WTC11 (cell line): ENCODE measurements around the gene LAMA2. TPM values are rescaled to one million over a fixed set of nuclear protein-coding genes. Genes with fewer than 3 reads are reported as not detected.

Experiments
- ATAC-seq: fragments of 200-7000 bp; cut with Tn5 transposase; 2 replicates; pipeline ENCODE4 v1.10.0; 2021; ENCODE audit warnings: mild to moderate bottlenecking, moderate library complexity
- CTCF ChIA-PET: fragments of 300-600 bp; sonication (Branson Sonifier 250); formaldehyde crosslinking; loops from one replicate; lab custom pipeline; 2021; ENCODE audit warnings: antibody characterized with exemption; lab: Charles Lee
- POLR2A ChIA-PET: fragments of 350-600 bp; sonication (Branson Sonifier 250); formaldehyde crosslinking; loops from one replicate; lab custom pipeline; 2021; ENCODE audit warnings: antibody characterized with exemption; lab: Charles Lee
- DNase-seq: peaks from one replicate; pipeline ENCODE4 v3.0.0; 2021; ENCODE audit warnings: low spot score
- H3K27ac Mint-ChIP-seq: 2 replicates; pipeline ENCODE4 v1.8.0; 2021; ENCODE audit warnings: mixed read lengths
- H3K27me3 Mint-ChIP-seq: 2 replicates; pipeline ENCODE4 v1.8.0; 2021; ENCODE audit warnings: low read depth, mild to moderate bottlenecking, moderate library complexity, mixed read lengths
- H3K36me3 Mint-ChIP-seq: 2 replicates; pipeline ENCODE4 v1.8.0; 2021; ENCODE audit warnings: mixed read lengths
- H3K4me1 Mint-ChIP-seq: 2 replicates; pipeline ENCODE4 v1.8.0; 2022; ENCODE audit warnings: mixed read lengths
- H3K4me3 Mint-ChIP-seq: 2 replicates; pipeline ENCODE4 v1.8.0; 2021; ENCODE audit warnings: mild to moderate bottlenecking, moderate library complexity, mixed read lengths
- H3K9me3 Mint-ChIP-seq: 2 replicates; pipeline ENCODE4 v1.8.0; 2021; ENCODE audit warnings: mixed read lengths
- ELF4 ChIP-seq: sonication (generic); formaldehyde crosslinking; IDR thresholded peaks from 2 replicates; pipeline ENCODE4 v1.8.1; 2022; ENCODE audit warnings: low read depth, mild to moderate bottlenecking, moderate library complexity, missing genetic modification reagents
- EMX1 ChIP-seq: fragments of 250-450 bp; sonication (Bioruptor Pico); IDR thresholded peaks from 2 replicates; pipeline ENCODE4 v1.8.0; 2021; ENCODE audit warnings: mild to moderate bottlenecking
- FOXK1 ChIP-seq: sonication (generic); formaldehyde crosslinking; IDR thresholded peaks from 2 replicates; pipeline ENCODE4 v1.8.0; 2022; ENCODE audit warnings: mild to moderate bottlenecking, moderate library complexity, missing genetic modification reagents
- GABPB1 ChIP-seq: sonication (generic); formaldehyde crosslinking; IDR thresholded peaks from 2 replicates; pipeline ENCODE4 v1.8.1; 2023; ENCODE audit warnings: mild to moderate bottlenecking, missing genetic modification reagents
- PRRX2 ChIP-seq: fragments of 250-450 bp; sonication (Bioruptor Pico); IDR thresholded peaks from 2 replicates; pipeline ENCODE4 v1.8.0; 2021; ENCODE audit warnings: mild to moderate bottlenecking
- SOX15 ChIP-seq: fragments of 250-450 bp; sonication (Bioruptor Pico); IDR thresholded peaks from 2 replicates; pipeline ENCODE4 v1.9.0; 2021; ENCODE audit warnings: mild to moderate bottlenecking
- TEAD4 ChIP-seq: sonication (generic); formaldehyde crosslinking; IDR thresholded peaks from 2 replicates; pipeline ENCODE4 v1.8.0; 2022; ENCODE audit warnings: mild to moderate bottlenecking, missing genetic modification reagents
- ZNF121 ChIP-seq: sonication (generic); formaldehyde crosslinking; IDR thresholded peaks from 2 replicates; pipeline ENCODE4 v1.8.0; 2023; ENCODE audit warnings: missing genetic modification reagents
- total RNA-seq: library from RNA; stranded (reverse); gene quantifications from 3 replicates; pipeline ENCODE4 v1.2.3, GENCODE V29; 2021
- TF ChIP-seq, protein P1 (sequence below): sonication (generic); formaldehyde crosslinking; IDR thresholded peaks from 2 replicates; pipeline ENCODE4 v1.8.1; 2022; ENCODE audit warnings: low read depth, mild to moderate bottlenecking, moderate library complexity, missing genetic modification reagents, borderline replicate concordance
- TF ChIP-seq, protein P2 (sequence below): sonication (generic); formaldehyde crosslinking; IDR thresholded peaks from 2 replicates; pipeline ENCODE4 v1.8.1; 2023; ENCODE audit warnings: mild to moderate bottlenecking, missing genetic modification reagents, borderline replicate concordance
- TF ChIP-seq, protein P3 (sequence below): sonication (generic); formaldehyde crosslinking; IDR thresholded peaks from 2 replicates; pipeline ENCODE4 v1.8.1; 2023; ENCODE audit warnings: mild to moderate bottlenecking, missing genetic modification reagents
- TF ChIP-seq, protein P4 (sequence below): fragments of 200-600 bp; IDR thresholded peaks from 2 replicates; pipeline ENCODE4 v1.8.0; 2022; ENCODE audit warnings: antibody characterized with exemption
- TF ChIP-seq, protein P5 (sequence below): sonication (generic); formaldehyde crosslinking; IDR thresholded peaks from 2 replicates; pipeline ENCODE4 v1.8.1; 2022; ENCODE audit warnings: mild to moderate bottlenecking, missing genetic modification reagents, moderate library complexity, borderline replicate concordance
- TF ChIP-seq, protein P6 (sequence below): sonication (generic); formaldehyde crosslinking; IDR thresholded peaks from 2 replicates; pipeline ENCODE4 v1.8.1; 2022; ENCODE audit warnings: mild to moderate bottlenecking, moderate library complexity, missing genetic modification reagents
- TF ChIP-seq, protein P7 (sequence below): sonication (generic); formaldehyde crosslinking; IDR thresholded peaks from 2 replicates; pipeline ENCODE4 v1.8.1; 2023; ENCODE audit warnings: mild to moderate bottlenecking, moderate library complexity, missing genetic modification reagents
- TF ChIP-seq, protein P8 (sequence below): fragments of 250-450 bp; sonication (Bioruptor Pico); IDR thresholded peaks from 2 replicates; pipeline ENCODE4 v1.9.0; 2021; ENCODE audit warnings: mild to moderate bottlenecking, borderline replicate concordance

LAMA2 gene
- total RNA-seq, 1 experiment from 2014 or later, result 6.6 TPM

DNA sequence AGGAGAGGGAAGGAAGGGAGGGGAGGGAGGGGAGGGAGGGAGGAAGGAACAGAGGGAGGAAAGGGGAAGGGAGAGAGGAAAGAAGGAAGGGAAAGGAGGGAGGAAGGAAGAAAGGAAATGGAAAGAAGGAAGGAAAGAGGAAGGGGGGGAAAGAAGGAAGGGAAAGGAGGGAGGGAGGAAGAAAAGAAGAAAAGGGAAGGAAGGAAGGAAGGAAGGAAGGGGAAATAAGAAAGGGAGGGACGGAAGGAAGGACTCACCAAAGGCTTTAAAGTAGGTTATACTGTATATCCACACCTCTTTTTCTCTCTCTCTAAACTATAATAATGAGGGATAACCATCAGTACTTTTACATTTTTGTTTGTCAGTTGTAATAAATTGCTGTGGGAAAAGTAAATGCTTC is 502.2 kb downstream of the LAMA2 start (continued):
- TF ChIP-seq, protein P1, sequence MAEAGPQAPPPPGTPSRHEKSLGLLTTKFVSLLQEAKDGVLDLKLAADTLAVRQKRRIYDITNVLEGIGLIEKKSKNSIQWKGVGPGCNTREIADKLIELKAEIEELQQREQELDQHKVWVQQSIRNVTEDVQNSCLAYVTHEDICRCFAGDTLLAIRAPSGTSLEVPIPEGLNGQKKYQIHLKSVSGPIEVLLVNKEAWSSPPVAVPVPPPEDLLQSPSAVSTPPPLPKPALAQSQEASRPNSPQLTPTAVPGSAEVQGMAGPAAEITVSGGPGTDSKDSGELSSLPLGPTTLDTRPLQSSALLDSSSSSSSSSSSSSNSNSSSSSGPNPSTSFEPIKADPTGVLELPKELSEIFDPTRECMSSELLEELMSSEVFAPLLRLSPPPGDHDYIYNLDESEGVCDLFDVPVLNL (CRISPR knock-in tag), result no peak
- TF ChIP-seq FOXK1 (CRISPR knock-in tag) (no peak), GABPB1 (no peak), EMX1 (CRISPR knock-in tag) (no peak)
- TF ChIP-seq, protein P2, sequence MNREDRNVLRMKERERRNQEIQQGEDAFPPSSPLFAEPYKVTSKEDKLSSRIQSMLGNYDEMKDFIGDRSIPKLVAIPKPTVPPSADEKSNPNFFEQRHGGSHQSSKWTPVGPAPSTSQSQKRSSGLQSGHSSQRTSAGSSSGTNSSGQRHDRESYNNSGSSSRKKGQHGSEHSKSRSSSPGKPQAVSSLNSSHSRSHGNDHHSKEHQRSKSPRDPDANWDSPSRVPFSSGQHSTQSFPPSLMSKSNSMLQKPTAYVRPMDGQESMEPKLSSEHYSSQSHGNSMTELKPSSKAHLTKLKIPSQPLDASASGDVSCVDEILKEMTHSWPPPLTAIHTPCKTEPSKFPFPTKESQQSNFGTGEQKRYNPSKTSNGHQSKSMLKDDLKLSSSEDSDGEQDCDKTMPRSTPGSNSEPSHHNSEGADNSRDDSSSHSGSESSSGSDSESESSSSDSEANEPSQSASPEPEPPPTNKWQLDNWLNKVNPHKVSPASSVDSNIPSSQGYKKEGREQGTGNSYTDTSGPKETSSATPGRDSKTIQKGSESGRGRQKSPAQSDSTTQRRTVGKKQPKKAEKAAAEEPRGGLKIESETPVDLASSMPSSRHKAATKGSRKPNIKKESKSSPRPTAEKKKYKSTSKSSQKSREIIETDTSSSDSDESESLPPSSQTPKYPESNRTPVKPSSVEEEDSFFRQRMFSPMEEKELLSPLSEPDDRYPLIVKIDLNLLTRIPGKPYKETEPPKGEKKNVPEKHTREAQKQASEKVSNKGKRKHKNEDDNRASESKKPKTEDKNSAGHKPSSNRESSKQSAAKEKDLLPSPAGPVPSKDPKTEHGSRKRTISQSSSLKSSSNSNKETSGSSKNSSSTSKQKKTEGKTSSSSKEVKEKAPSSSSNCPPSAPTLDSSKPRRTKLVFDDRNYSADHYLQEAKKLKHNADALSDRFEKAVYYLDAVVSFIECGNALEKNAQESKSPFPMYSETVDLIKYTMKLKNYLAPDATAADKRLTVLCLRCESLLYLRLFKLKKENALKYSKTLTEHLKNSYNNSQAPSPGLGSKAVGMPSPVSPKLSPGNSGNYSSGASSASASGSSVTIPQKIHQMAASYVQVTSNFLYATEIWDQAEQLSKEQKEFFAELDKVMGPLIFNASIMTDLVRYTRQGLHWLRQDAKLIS (CRISPR knock-in tag), result no peak
- TF ChIP-seq, all 79 proteins: peak for 0

DNA sequence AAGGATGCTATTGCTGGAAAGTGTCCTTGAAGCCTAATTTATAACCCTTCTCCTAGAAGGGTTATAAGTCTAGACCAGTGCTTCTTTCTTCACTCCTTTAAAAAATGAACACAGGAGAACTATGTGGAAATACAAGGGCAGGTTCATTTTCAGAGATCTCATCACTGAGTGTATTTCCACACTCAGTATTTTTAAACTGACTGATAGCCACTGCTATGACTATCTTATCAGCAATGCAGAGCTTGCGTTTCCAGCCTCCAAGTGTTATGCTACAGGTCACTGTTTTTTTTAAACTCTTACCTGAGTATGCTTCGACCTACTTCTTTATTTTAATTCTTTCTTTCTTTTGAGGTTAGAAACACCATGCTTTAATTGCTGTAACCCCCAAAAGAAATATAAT is 508.0 kb downstream of the LAMA2 start:
- Mint-ChIP-seq H3K27ac (no peak overlapping the region), H3K4me1 (peaks cover 4% of the 10 kb centered on the region), H3K36me3 (no peaks in the 10 kb centered on the region), H3K9me3 (peaks cover 5% of the 10 kb centered on the region), H3K4me3 (no peak overlapping the region), H3K27me3 (no peaks in the 10 kb centered on the region)
- CTCF ChIA-PET, result no interaction called here
- ATAC-seq, result no peak
- POLR2A ChIA-PET, result no interaction called here
- no peak for DNase-seq
- TF ChIP-seq TEAD4 (CRISPR knock-in tag), result no peak
- TF ChIP-seq, protein P3, sequence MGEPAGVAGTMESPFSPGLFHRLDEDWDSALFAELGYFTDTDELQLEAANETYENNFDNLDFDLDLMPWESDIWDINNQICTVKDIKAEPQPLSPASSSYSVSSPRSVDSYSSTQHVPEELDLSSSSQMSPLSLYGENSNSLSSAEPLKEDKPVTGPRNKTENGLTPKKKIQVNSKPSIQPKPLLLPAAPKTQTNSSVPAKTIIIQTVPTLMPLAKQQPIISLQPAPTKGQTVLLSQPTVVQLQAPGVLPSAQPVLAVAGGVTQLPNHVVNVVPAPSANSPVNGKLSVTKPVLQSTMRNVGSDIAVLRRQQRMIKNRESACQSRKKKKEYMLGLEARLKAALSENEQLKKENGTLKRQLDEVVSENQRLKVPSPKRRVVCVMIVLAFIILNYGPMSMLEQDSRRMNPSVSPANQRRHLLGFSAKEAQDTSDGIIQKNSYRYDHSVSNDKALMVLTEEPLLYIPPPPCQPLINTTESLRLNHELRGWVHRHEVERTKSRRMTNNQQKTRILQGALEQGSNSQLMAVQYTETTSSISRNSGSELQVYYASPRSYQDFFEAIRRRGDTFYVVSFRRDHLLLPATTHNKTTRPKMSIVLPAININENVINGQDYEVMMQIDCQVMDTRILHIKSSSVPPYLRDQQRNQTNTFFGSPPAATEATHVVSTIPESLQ (CRISPR knock-in tag), result no peak
- TF ChIP-seq, protein P4, sequence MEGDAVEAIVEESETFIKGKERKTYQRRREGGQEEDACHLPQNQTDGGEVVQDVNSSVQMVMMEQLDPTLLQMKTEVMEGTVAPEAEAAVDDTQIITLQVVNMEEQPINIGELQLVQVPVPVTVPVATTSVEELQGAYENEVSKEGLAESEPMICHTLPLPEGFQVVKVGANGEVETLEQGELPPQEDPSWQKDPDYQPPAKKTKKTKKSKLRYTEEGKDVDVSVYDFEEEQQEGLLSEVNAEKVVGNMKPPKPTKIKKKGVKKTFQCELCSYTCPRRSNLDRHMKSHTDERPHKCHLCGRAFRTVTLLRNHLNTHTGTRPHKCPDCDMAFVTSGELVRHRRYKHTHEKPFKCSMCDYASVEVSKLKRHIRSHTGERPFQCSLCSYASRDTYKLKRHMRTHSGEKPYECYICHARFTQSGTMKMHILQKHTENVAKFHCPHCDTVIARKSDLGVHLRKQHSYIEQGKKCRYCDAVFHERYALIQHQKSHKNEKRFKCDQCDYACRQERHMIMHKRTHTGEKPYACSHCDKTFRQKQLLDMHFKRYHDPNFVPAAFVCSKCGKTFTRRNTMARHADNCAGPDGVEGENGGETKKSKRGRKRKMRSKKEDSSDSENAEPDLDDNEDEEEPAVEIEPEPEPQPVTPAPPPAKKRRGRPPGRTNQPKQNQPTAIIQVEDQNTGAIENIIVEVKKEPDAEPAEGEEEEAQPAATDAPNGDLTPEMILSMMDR, result no peak
- TF ChIP-seq, protein P1 (CRISPR knock-in tag), result no peak
- TF ChIP-seq, protein P5, sequence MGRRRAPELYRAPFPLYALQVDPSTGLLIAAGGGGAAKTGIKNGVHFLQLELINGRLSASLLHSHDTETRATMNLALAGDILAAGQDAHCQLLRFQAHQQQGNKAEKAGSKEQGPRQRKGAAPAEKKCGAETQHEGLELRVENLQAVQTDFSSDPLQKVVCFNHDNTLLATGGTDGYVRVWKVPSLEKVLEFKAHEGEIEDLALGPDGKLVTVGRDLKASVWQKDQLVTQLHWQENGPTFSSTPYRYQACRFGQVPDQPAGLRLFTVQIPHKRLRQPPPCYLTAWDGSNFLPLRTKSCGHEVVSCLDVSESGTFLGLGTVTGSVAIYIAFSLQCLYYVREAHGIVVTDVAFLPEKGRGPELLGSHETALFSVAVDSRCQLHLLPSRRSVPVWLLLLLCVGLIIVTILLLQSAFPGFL, result no peak
- TF ChIP-seq SOX15 (CRISPR knock-in tag), result no peak
- no peak for TF ChIP-seq ELF4
- TF ChIP-seq, protein P6, sequence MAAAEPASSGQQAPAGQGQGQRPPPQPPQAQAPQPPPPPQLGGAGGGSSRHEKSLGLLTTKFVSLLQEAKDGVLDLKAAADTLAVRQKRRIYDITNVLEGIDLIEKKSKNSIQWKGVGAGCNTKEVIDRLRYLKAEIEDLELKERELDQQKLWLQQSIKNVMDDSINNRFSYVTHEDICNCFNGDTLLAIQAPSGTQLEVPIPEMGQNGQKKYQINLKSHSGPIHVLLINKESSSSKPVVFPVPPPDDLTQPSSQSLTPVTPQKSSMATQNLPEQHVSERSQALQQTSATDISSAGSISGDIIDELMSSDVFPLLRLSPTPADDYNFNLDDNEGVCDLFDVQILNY (CRISPR knock-in tag), result no peak
- TF ChIP-seq ZNF121 (CRISPR knock-in tag), result no peak
- TF ChIP-seq, protein P7, sequence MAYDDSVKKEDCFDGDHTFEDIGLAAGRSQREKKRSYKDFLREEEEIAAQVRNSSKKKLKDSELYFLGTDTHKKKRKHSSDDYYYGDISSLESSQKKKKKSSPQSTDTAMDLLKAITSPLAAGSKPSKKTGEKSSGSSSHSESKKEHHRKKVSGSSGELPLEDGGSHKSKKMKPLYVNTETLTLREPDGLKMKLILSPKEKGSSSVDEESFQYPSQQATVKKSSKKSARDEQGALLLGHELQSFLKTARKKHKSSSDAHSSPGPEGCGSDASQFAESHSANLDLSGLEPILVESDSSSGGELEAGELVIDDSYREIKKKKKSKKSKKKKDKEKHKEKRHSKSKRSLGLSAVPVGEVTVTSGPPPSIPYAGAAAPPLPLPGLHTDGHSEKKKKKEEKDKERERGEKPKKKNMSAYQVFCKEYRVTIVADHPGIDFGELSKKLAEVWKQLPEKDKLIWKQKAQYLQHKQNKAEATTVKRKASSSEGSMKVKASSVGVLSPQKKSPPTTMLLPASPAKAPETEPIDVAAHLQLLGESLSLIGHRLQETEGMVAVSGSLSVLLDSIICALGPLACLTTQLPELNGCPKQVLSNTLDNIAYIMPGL (CRISPR knock-in tag), result no peak
- TF ChIP-seq, protein P8, sequence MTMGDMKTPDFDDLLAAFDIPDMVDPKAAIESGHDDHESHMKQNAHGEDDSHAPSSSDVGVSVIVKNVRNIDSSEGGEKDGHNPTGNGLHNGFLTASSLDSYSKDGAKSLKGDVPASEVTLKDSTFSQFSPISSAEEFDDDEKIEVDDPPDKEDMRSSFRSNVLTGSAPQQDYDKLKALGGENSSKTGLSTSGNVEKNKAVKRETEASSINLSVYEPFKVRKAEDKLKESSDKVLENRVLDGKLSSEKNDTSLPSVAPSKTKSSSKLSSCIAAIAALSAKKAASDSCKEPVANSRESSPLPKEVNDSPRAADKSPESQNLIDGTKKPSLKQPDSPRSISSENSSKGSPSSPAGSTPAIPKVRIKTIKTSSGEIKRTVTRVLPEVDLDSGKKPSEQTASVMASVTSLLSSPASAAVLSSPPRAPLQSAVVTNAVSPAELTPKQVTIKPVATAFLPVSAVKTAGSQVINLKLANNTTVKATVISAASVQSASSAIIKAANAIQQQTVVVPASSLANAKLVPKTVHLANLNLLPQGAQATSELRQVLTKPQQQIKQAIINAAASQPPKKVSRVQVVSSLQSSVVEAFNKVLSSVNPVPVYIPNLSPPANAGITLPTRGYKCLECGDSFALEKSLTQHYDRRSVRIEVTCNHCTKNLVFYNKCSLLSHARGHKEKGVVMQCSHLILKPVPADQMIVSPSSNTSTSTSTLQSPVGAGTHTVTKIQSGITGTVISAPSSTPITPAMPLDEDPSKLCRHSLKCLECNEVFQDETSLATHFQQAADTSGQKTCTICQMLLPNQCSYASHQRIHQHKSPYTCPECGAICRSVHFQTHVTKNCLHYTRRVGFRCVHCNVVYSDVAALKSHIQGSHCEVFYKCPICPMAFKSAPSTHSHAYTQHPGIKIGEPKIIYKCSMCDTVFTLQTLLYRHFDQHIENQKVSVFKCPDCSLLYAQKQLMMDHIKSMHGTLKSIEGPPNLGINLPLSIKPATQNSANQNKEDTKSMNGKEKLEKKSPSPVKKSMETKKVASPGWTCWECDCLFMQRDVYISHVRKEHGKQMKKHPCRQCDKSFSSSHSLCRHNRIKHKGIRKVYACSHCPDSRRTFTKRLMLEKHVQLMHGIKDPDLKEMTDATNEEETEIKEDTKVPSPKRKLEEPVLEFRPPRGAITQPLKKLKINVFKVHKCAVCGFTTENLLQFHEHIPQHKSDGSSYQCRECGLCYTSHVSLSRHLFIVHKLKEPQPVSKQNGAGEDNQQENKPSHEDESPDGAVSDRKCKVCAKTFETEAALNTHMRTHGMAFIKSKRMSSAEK (CRISPR knock-in tag), result no peak
- no peak for TF ChIP-seq FOXK1 (CRISPR knock-in tag)
- no peak for TF ChIP-seq PRRX2 (CRISPR knock-in tag)
